ENCODE results near the gene ITPR3. TPM values are rescaled to one million over a fixed set of nuclear protein-coding genes. Genes with fewer than 3 reads are reported as not detected.
A peak's percentile ranks its signal among the peaks of the same experiment; 100 is the strongest.

ITPR3 gene
- total RNA-seq, 2 experiments from 2014 or later, result 56.6 to 83.5 TPM

GRCh38 chr6:33705955-33706725 is 85.0 kb downstream of the ITPR3 start:
- Histone ChIP-seq H2AFZ (ENCODE audit: low read length) (no peak overlapping the region), H3K4me1 (ENCODE audit: insufficient read depth, low read length, poor library complexity, severe bottlenecking) (peaks cover 29% of the 10 kb centered on the region), H3K36me3 (ENCODE audit: insufficient read depth, low read length) (peaks cover 59% of the 10 kb centered on the region), H3K9me2 (ENCODE audit: insufficient read depth, low read length) (no peaks in the 10 kb centered on the region), H3K4me2 (ENCODE audit: low read length) (no peak overlapping the region), H3K9me3 (ENCODE audit: low read length) (no peaks in the 10 kb centered on the region), H4K20me1 (ENCODE audit: insufficient read depth, low read length) (no peaks in the 10 kb centered on the region), H3K79me2 (ENCODE audit: insufficient read depth, low read depth, low read length) (peaks cover 19% of the 10 kb centered on the region), H3K27ac (ENCODE audit: low read depth, low read length, poor library complexity, severe bottlenecking) (no peak overlapping the region), H3K4me3 (ENCODE audit: low read depth, low read length, poor library complexity, severe bottlenecking) (no peak overlapping the region)
- TF ChIP-seq CTCF (conservative IDR thresholded peaks at IDR 0.05; ENCODE audit: low read length), result no peak
- TF ChIP-seq EZH2phosphoT487 (IDR thresholded peaks at IDR 0.05; ENCODE audit: borderline replicate concordance, low read depth, low read length), result no peak
- intact Hi-C loops (cut with micrococcal nuclease; ENCODE audit: unreplicated experiment), result no loop called here
- no peak for DNase-seq (ENCODE audit: low spot score)
- no TSS peak for BruUV-seq (replicated peaks)
- CTCF ChIA-PET (ENCODE audit: unreplicated experiment), result no interaction called here
- POLR2A ChIA-PET, result no interaction called here

- CTCF ChIA-PET (ENCODE audit: unreplicated experiment), result interaction anchor here (1.0 kb wide), 1 partner anchor 60 kb away, joined by 3 read pairs; no protein-coding TSS in a partner anchor
- Histone ChIP-seq H3K4me1 (ENCODE audit: insufficient read depth, low read length, poor library complexity, severe bottlenecking) (peaks cover 35% of the 10 kb centered on the region), H4K20me1 (ENCODE audit: insufficient read depth, low read length) (no peaks in the 10 kb centered on the region), H3K9me2 (ENCODE audit: insufficient read depth, low read length) (no peaks in the 10 kb centered on the region), H3K36me3 (ENCODE audit: insufficient read depth, low read length) (peaks cover 50% of the 10 kb centered on the region), H3K79me2 (ENCODE audit: insufficient read depth, low read depth, low read length) (peaks cover 20% of the 10 kb centered on the region), H3K4me2 (ENCODE audit: low read length) (no peak overlapping the region), H3K27ac (ENCODE audit: low read depth, low read length, poor library complexity, severe bottlenecking) (no peak overlapping the region), H3K4me3 (ENCODE audit: low read depth, low read length, poor library complexity, severe bottlenecking) (no peak overlapping the region), H3K9me3 (ENCODE audit: low read length) (no peaks in the 10 kb centered on the region), H2AFZ (ENCODE audit: low read length) (no peak overlapping the region)
- BruUV-seq (replicated peaks), result TSS peak; percentile 25
- DNase-seq (ENCODE audit: low spot score), result no peak
- POLR2A ChIA-PET, result interaction anchor here (1.1 kb wide), 1 partner anchor 10 kb away, joined by 3 read pairs; no protein-coding TSS in a partner anchor
- TF ChIP-seq CTCF (conservative IDR thresholded peaks at IDR 0.05; ENCODE audit: low read length) (no peak), EZH2phosphoT487 (IDR thresholded peaks at IDR 0.05; ENCODE audit: borderline replicate concordance, low read depth, low read length) (no peak)
- intact Hi-C loops (cut with micrococcal nuclease; ENCODE audit: unreplicated experiment), result no loop called here
Observed at GRCh38 chr6:33707771-33708170, 86.6 kb downstream of the ITPR3 start.
